ENCODE measurements around the gene SH3BP5L.

The SH3BP5L gene

GRCh38 chr1:248849152-248849551, 23.4 kb upstream of the SH3BP5L start:
- H3K27ac ChIP-seq (ENCODE audit: low read length) = no peak overlapping the region
- H3K4me1 ChIP-seq (ENCODE audit: insufficient read depth, low read length) = no peaks in the 10 kb centered on the region
- peaks cover 70% of the 10 kb centered on the region for H3K36me3 ChIP-seq (ENCODE audit: insufficient read depth, low read depth, low read length)
- H3K9me3 ChIP-seq (ENCODE audit: insufficient read depth, low read depth, low read length) = no peaks in the 10 kb centered on the region
- H3K9ac ChIP-seq (ENCODE audit: low read depth, low read length) = no peak overlapping the region
- H3K27me3 ChIP-seq (ENCODE audit: insufficient read depth, low read length) = no peaks in the 10 kb centered on the region
- H3K4me3 ChIP-seq (ENCODE audit: low read length) = no peak overlapping the region

- Histone ChIP-seq H3K27ac (ENCODE audit: low read length) (no peak overlapping the region), H3K9me3 (ENCODE audit: insufficient read depth, low read depth, low read length) (no peaks in the 10 kb centered on the region), H3K36me3 (ENCODE audit: insufficient read depth, low read depth, low read length) (peaks cover 65% of the 10 kb centered on the region), H3K4me3 (ENCODE audit: low read length) (no peak overlapping the region), H3K27me3 (ENCODE audit: insufficient read depth, low read length) (no peaks in the 10 kb centered on the region), H3K4me1 (ENCODE audit: insufficient read depth, low read length) (no peaks in the 10 kb centered on the region), H3K9ac (ENCODE audit: low read depth, low read length) (no peak overlapping the region)
Observed at GRCh38 chr1:248848602-248849001, 22.9 kb upstream of the SH3BP5L start.

- Histone ChIP-seq H3K9me3 (ENCODE audit: insufficient read depth, low read depth, low read length) (no peaks in the 10 kb centered on the region), H3K4me1 (ENCODE audit: insufficient read depth, low read length) (no peaks in the 10 kb centered on the region), H3K27ac (ENCODE audit: low read length) (no peak overlapping the region), H3K27me3 (ENCODE audit: insufficient read depth, low read length) (no peaks in the 10 kb centered on the region), H3K9ac (ENCODE audit: low read depth, low read length) (no peak overlapping the region), H3K4me3 (ENCODE audit: low read length) (no peak overlapping the region), H3K36me3 (ENCODE audit: insufficient read depth, low read depth, low read length) (peaks cover 61% of the 10 kb centered on the region)
Observed at GRCh38 chr1:248847956-248848561, 22.3 kb upstream of the SH3BP5L start.

GRCh38 chr1:248847181-248847955, 21.7 kb upstream of the SH3BP5L start:
- Histone ChIP-seq H3K27ac (ENCODE audit: low read length) (no peak overlapping the region), H3K4me1 (ENCODE audit: insufficient read depth, low read length) (no peaks in the 10 kb centered on the region), H3K36me3 (ENCODE audit: insufficient read depth, low read depth, low read length) (peaks cover 66% of the 10 kb centered on the region), H3K9ac (ENCODE audit: low read depth, low read length) (no peak overlapping the region), H3K4me3 (ENCODE audit: low read length) (no peak overlapping the region), H3K27me3 (ENCODE audit: insufficient read depth, low read length) (no peaks in the 10 kb centered on the region), H3K9me3 (ENCODE audit: insufficient read depth, low read depth, low read length) (no peaks in the 10 kb centered on the region)

GRCh38 chr1:248844526-248844925, 18.8 kb upstream of the SH3BP5L start:
- Histone ChIP-seq H3K27ac (ENCODE audit: low read length) (no peak overlapping the region), H3K9me3 (ENCODE audit: insufficient read depth, low read depth, low read length) (no peaks in the 10 kb centered on the region), H3K4me1 (ENCODE audit: insufficient read depth, low read length) (no peaks in the 10 kb centered on the region), H3K36me3 (ENCODE audit: insufficient read depth, low read depth, low read length) (peaks cover 49% of the 10 kb centered on the region), H3K4me3 (ENCODE audit: low read length) (no peak overlapping the region), H3K27me3 (ENCODE audit: insufficient read depth, low read length) (no peaks in the 10 kb centered on the region), H3K9ac (ENCODE audit: low read depth, low read length) (no peak overlapping the region)

GRCh38 chr1:248843687-248844086, 18.0 kb upstream of the SH3BP5L start:
- H3K9ac ChIP-seq (ENCODE audit: low read depth, low read length) = no peak overlapping the region
- H3K27me3 ChIP-seq (ENCODE audit: insufficient read depth, low read length) = no peaks in the 10 kb centered on the region
- H3K4me1 ChIP-seq (ENCODE audit: insufficient read depth, low read length) = no peaks in the 10 kb centered on the region
- no peaks in the 10 kb centered on the region for H3K9me3 ChIP-seq (ENCODE audit: insufficient read depth, low read depth, low read length)
- no peak overlapping the region for H3K4me3 ChIP-seq (ENCODE audit: low read length)
- peaks cover 40% of the 10 kb centered on the region for H3K36me3 ChIP-seq (ENCODE audit: insufficient read depth, low read depth, low read length)
- no peak overlapping the region for H3K27ac ChIP-seq (ENCODE audit: low read length)

GRCh38 chr1:248842781-248843331, 17.1 kb upstream of the SH3BP5L start:
- H3K9ac ChIP-seq (ENCODE audit: low read depth, low read length) = no peak overlapping the region
- H3K4me3 ChIP-seq (ENCODE audit: low read length) = no peak overlapping the region
- H3K9me3 ChIP-seq (ENCODE audit: insufficient read depth, low read depth, low read length) = no peaks in the 10 kb centered on the region
- H3K4me1 ChIP-seq (ENCODE audit: insufficient read depth, low read length) = no peaks in the 10 kb centered on the region
- no peak overlapping the region for H3K27ac ChIP-seq (ENCODE audit: low read length)
- peaks cover 38% of the 10 kb centered on the region for H3K36me3 ChIP-seq (ENCODE audit: insufficient read depth, low read depth, low read length)
- no peaks in the 10 kb centered on the region for H3K27me3 ChIP-seq (ENCODE audit: insufficient read depth, low read length)

GRCh38 chr1:248841702-248842395, 16.1 kb upstream of the SH3BP5L start:
- Histone ChIP-seq H3K27me3 (ENCODE audit: insufficient read depth, low read length) (no peaks in the 10 kb centered on the region), H3K9me3 (ENCODE audit: insufficient read depth, low read depth, low read length) (no peaks in the 10 kb centered on the region), H3K4me3 (ENCODE audit: low read length) (no peak overlapping the region), H3K4me1 (ENCODE audit: insufficient read depth, low read length) (no peaks in the 10 kb centered on the region), H3K36me3 (ENCODE audit: insufficient read depth, low read depth, low read length) (peaks cover 34% of the 10 kb centered on the region), H3K27ac (ENCODE audit: low read length) (no peak overlapping the region), H3K9ac (ENCODE audit: low read depth, low read length) (no peak overlapping the region)

GRCh38 chr1:248840946-248841345, 15.2 kb upstream of the SH3BP5L start:
- Histone ChIP-seq H3K4me1 (ENCODE audit: insufficient read depth, low read length) (no peaks in the 10 kb centered on the region), H3K27me3 (ENCODE audit: insufficient read depth, low read length) (peaks cover 3% of the 10 kb centered on the region; the same call in 1 of the 2 replicates), H3K9ac (ENCODE audit: low read depth, low read length) (no peak overlapping the region), H3K36me3 (ENCODE audit: insufficient read depth, low read depth, low read length) (peaks cover 25% of the 10 kb centered on the region), H3K9me3 (ENCODE audit: insufficient read depth, low read depth, low read length) (no peaks in the 10 kb centered on the region), H3K27ac (ENCODE audit: low read length) (no peak overlapping the region), H3K4me3 (ENCODE audit: low read length) (no peak overlapping the region)

- Histone ChIP-seq H3K9me3 (ENCODE audit: insufficient read depth, low read depth, low read length) (no peaks in the 10 kb centered on the region), H3K27ac (ENCODE audit: low read length) (peak overlapping the region; percentile 75), H3K4me3 (ENCODE audit: low read length) (peak overlapping the region; percentile 86), H3K9ac (ENCODE audit: low read depth, low read length) (peak overlapping the region; percentile 85; the same call in 1 of the 2 replicates), H3K4me1 (ENCODE audit: insufficient read depth, low read length) (no peaks in the 10 kb centered on the region), H3K36me3 (ENCODE audit: insufficient read depth, low read depth, low read length) (peaks cover 7% of the 10 kb centered on the region), H3K27me3 (ENCODE audit: insufficient read depth, low read length) (peaks cover 11% of the 10 kb centered on the region; the same call in 1 of the 2 replicates)
Observed at GRCh38 chr1:248839168-248839555, 13.4 kb upstream of the SH3BP5L start.

- Histone ChIP-seq H3K27ac (ENCODE audit: low read length) (peak overlapping the region; percentile 75), H3K4me1 (ENCODE audit: insufficient read depth, low read length) (no peaks in the 10 kb centered on the region), H3K4me3 (ENCODE audit: low read length) (peak overlapping the region; percentile 86)
Observed at GRCh38 chr1:248838357-248839167, 12.8 kb upstream of the SH3BP5L start.

More at GRCh38 chr1:248838357-248839167, 12.8 kb upstream of the SH3BP5L start:
- Histone ChIP-seq H3K36me3 (ENCODE audit: insufficient read depth, low read depth, low read length) (peaks cover 7% of the 10 kb centered on the region; the same call in 1 of the 2 replicates), H3K9ac (ENCODE audit: low read depth, low read length) (peak overlapping the region; percentile 85), H3K27me3 (ENCODE audit: insufficient read depth, low read length) (peaks cover 12% of the 10 kb centered on the region; the same call in 1 of the 2 replicates), H3K9me3 (ENCODE audit: insufficient read depth, low read depth, low read length) (no peaks in the 10 kb centered on the region)
